ENCODE data around the gene FAM184B.
"Not testable (repeated sequence)": the region's sequence is repeated elsewhere in the genome, so short reads cannot be mapped to it uniquely, and the experiment has no call there.

The FAM184B gene

DNA sequence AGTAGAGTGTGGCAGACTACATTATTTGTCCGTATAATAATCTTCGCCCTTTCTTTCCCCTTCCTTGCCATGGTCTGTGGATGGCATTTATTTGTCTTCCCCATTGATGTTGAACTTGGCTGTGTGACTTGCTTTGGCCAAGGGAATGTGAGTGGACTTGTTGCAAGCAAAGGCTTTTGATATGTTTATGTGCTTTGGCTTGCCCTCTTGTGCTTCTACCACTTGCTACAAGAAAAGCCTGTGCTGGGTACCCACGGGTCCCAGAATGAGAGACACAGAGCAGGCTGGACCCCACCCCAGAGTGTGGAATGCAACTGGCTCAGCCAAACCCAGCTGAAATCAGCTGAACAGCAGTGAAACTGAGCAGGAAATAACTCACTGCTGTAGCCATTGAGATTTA lies 63.0 kb downstream of the FAM184B start:
- Mint-ChIP-seq H3K27me3 (peaks cover 11% of the 10 kb centered on the region), H3K36me3 (no peaks in the 10 kb centered on the region), H3K4me3 (no peak overlapping the region)

DNA sequence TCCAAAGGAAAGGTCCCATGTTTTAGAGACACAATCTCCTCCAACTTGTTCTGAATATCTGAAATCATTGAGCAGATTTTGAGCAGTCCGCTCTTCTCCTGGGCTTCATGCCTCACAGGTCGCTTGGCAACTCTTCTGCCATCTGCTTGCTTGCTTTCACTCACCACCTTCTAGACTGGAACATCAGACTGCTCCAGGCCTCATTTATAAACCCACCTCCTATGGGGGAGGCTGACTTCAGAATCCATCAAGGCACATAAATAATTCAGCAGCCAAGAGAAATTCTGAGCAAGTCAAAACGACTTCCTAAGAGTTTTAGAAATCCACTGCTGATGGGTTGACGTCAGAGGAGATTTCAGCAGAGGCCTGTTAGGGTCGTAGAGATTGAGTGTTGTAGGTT lies 64.1 kb downstream of the FAM184B start:
- H3K36me3 Mint-ChIP-seq, result no peaks in the 10 kb centered on the region
- DNase-seq (ENCODE audit: low spot score in 2 of 2) (no peak), ATAC-seq (ENCODE audit: low read depth) (no peak)
- H3K27me3 Mint-ChIP-seq, result peaks cover 11% of the 10 kb centered on the region
- no peak overlapping the region for H3K27ac Mint-ChIP-seq
- no peaks in the 10 kb centered on the region for H3K9me3 Mint-ChIP-seq
- no peak overlapping the region for H3K4me3 Mint-ChIP-seq
- no peaks in the 10 kb centered on the region for H3K4me1 Mint-ChIP-seq

More for the DNA sequence above, 63.0 kb downstream of the FAM184B start:
- Mint-ChIP-seq H3K4me1 (no peaks in the 10 kb centered on the region), H3K27ac (no peak overlapping the region), H3K9me3 (no peaks in the 10 kb centered on the region)
- ATAC-seq (ENCODE audit: low read depth), result no peak
- DNase-seq (ENCODE audit: low spot score in 2 of 2), result no peak

- Mint-ChIP-seq H3K4me1 (no peaks in the 10 kb centered on the region), H3K27ac (no peak overlapping the region), H3K27me3 (peaks cover 13% of the 10 kb centered on the region), H3K36me3 (no peaks in the 10 kb centered on the region), H3K4me3 (no peak overlapping the region), H3K9me3 (no peaks in the 10 kb centered on the region)
- ATAC-seq (ENCODE audit: low read depth) (no peak), DNase-seq (ENCODE audit: low spot score in 2 of 2) (no peak)
Measured at GRCh38 chr4:17715511-17715910, 65.9 kb downstream of the FAM184B start.

- no peaks in the 10 kb centered on the region for H3K36me3 Mint-ChIP-seq
- no peaks in the 10 kb centered on the region for H3K9me3 Mint-ChIP-seq
- ATAC-seq (ENCODE audit: low read depth) (no peak), DNase-seq (ENCODE audit: low spot score in 2 of 2) (no peak)
- H3K27ac Mint-ChIP-seq, result no peak overlapping the region
- no peaks in the 10 kb centered on the region for H3K4me1 Mint-ChIP-seq
- H3K27me3 Mint-ChIP-seq, result peaks cover 12% of the 10 kb centered on the region
- H3K4me3 Mint-ChIP-seq, result no peak overlapping the region
Measured at GRCh38 chr4:17713779-17714178, 67.6 kb downstream of the FAM184B start.

DNA sequence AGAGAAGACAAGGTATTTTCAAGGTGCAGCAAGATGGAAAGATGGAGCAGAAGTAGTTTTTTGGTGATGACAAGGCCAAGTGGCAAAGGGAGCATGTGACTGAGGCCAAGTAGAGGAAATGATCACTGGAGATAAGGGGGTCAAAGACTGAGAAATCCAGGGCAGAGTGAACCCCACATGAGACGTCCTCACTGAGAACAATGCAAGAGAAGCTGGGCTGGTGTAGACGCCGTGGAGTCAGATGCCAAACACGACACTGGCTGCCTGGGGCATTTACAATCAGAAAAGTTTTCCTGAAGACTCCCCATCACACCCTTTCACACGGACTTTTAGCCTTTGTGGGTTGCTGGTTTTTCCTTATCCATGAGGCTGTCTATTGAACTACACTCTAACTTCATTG lies 69.3 kb downstream of the FAM184B start:
- Mint-ChIP-seq H3K9me3 (no peaks in the 10 kb centered on the region), H3K27ac (no peak overlapping the region), H3K4me1 (no peaks in the 10 kb centered on the region), H3K4me3 (no peak overlapping the region), H3K36me3 (no peaks in the 10 kb centered on the region), H3K27me3 (peaks cover 7% of the 10 kb centered on the region)
- ATAC-seq (ENCODE audit: low read depth), result no peak
- no peak for DNase-seq (ENCODE audit: low spot score in 2 of 2)

GRCh38 chr4:17711206-17711605 lies 70.2 kb downstream of the FAM184B start:
- ATAC-seq (ENCODE audit: low read depth); H3K4me3 Mint-ChIP-seq; H3K9me3 Mint-ChIP-seq; H3K27ac Mint-ChIP-seq; H3K27me3 Mint-ChIP-seq; DNase-seq (ENCODE audit: low spot score in 2 of 2); H3K4me1 Mint-ChIP-seq; H3K36me3 Mint-ChIP-seq: not testable (repeated sequence)

- ATAC-seq (ENCODE audit: low read depth), result no peak
- Mint-ChIP-seq H3K4me3 (no peak overlapping the region), H3K27ac (no peak overlapping the region)
Measured at GRCh38 chr4:17709763-17710068, 71.7 kb downstream of the FAM184B start.

DNA sequence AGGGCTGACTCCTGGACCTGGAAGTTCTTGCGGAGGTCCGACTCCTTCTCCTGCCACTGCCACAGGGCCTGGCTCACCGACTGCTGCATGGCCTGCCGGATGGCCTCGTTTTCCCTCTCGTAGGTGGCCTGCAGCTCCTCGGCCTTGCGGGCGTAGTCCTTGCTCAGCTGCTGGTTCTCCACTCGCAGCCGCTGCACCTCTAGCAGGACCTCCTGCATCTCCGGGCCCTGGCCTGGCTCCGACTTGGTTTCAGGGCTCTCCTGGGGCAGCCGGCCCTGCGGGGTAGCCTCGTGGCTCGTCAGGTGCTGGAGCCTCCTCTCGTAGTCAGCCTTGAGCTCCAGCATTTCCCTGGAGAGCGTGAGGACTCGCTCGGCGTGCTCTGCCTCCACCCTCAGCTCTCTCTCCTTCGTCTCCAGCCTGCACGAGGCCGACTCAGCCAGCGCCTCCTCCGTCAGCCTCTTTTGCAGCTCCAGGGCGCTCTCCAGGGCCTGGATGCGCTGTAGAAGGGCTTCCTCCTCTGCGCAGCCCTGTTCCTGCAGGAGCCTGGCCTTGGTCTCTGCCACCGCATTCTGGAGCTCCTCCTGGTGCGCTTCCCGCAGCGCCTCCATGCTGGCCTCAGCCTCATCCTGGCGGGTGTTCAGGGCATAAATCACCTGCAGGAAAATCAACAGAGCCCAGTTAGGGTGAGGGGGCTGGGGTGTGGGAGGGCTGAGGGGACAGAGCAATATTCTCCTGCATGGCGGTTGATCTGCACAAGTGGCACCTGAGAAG lies 72.2 kb downstream of the FAM184B start:
- no peak overlapping the region for H3K27ac Mint-ChIP-seq
- DNase-seq (ENCODE audit: low spot score in 2 of 2), result no peak
- H3K9me3 Mint-ChIP-seq, result no peaks in the 10 kb centered on the region
- no peaks in the 10 kb centered on the region for H3K36me3 Mint-ChIP-seq
- no peaks in the 10 kb centered on the region for H3K4me1 Mint-ChIP-seq
- no peak overlapping the region for H3K4me3 Mint-ChIP-seq
- ATAC-seq (ENCODE audit: low read depth), result no peak
- peaks cover 7% of the 10 kb centered on the region for H3K27me3 Mint-ChIP-seq

More at GRCh38 chr4:17709763-17710068, 71.7 kb downstream of the FAM184B start:
- Mint-ChIP-seq H3K36me3 (no peaks in the 10 kb centered on the region), H3K9me3 (no peaks in the 10 kb centered on the region), H3K27me3 (peaks cover 7% of the 10 kb centered on the region), H3K4me1 (no peaks in the 10 kb centered on the region)
- no peak for DNase-seq (ENCODE audit: low spot score in 2 of 2)

GRCh38 chr4:17707671-17708070 lies 73.8 kb downstream of the FAM184B start:
- H3K4me1 Mint-ChIP-seq, result no peaks in the 10 kb centered on the region
- H3K9me3 Mint-ChIP-seq, result no peaks in the 10 kb centered on the region
- DNase-seq (ENCODE audit: low spot score in 2 of 2) (no peak), ATAC-seq (ENCODE audit: low read depth) (no peak)
- no peak overlapping the region for H3K27ac Mint-ChIP-seq
- H3K4me3 Mint-ChIP-seq, result no peak overlapping the region
- peaks cover 7% of the 10 kb centered on the region for H3K27me3 Mint-ChIP-seq
- no peaks in the 10 kb centered on the region for H3K36me3 Mint-ChIP-seq

GRCh38 chr4:17705107-17705506 lies 76.3 kb downstream of the FAM184B start:
- no peak overlapping the region for H3K27ac Mint-ChIP-seq
- ATAC-seq (ENCODE audit: low read depth), result no peak
- no peaks in the 10 kb centered on the region for H3K36me3 Mint-ChIP-seq
- H3K4me3 Mint-ChIP-seq, result no peak overlapping the region
- DNase-seq (ENCODE audit: low spot score in 2 of 2), result no peak
- H3K9me3 Mint-ChIP-seq, result no peaks in the 10 kb centered on the region
- H3K4me1 Mint-ChIP-seq, result no peaks in the 10 kb centered on the region
- peaks cover 5% of the 10 kb centered on the region for H3K27me3 Mint-ChIP-seq

DNA sequence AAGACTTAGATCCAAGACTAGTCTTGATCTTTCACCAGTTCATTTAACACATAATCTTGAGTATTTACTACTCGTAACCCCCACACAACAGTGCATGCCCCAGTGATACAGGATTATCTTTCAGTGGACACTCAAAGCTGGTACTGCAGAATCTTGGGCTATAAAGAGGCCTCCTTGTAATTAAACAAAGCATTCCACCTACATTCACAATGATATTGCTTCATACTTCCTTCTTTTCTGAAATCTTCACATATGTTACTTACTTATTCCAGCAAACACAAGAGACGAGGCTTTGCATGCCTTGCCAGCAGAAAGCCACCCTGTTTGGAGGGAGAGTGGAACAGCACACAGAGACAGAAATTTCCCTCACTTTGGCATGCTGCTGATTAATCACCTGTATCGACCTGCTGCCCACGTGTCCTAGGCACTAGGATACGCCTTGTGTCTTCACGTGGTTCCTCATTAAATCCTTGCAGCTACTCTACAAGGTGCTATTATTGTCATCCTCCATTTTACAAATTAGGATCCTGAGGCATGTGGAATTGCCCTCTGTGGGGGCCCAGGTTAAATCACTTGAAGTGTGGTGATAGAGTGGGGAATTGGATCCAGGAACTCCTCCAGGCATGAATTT lies 77.3 kb downstream of the FAM184B start:
- Mint-ChIP-seq H3K27me3 (peaks cover 5% of the 10 kb centered on the region), H3K4me3 (no peak overlapping the region), H3K9me3 (peaks cover 5% of the 10 kb centered on the region), H3K36me3 (peaks cover 3% of the 10 kb centered on the region), H3K4me1 (no peaks in the 10 kb centered on the region), H3K27ac (no peak overlapping the region)
- ATAC-seq (ENCODE audit: low read depth), result no peak
- no peak for DNase-seq (ENCODE audit: low spot score in 2 of 2)

DNA sequence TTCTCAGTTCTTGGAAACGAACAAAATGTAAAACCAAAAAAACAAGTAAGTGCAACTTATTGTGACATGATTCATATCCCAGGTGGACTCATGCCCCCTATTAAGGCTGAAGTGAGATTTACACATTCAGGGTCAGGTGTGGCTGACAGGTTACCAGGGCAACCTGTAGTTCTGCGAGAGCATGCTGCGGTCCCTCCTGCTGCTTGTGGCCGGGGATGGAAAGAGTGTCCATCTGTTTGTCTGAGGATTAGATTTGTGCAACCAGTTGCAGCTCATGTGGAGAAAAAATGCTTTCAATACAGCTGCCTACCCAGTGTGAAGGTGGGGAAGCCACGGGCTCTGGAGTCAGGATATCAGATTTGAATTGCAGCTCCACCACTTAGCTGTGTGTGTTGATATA lies 78.8 kb downstream of the FAM184B start:
- H3K36me3 Mint-ChIP-seq, result peaks cover 3% of the 10 kb centered on the region
- H3K9me3 Mint-ChIP-seq, result peaks cover 7% of the 10 kb centered on the region
- no peak for DNase-seq (ENCODE audit: low spot score in 2 of 2)
- H3K4me3 Mint-ChIP-seq, result no peak overlapping the region
- H3K27ac Mint-ChIP-seq, result no peak overlapping the region
- ATAC-seq (ENCODE audit: low read depth), result no peak
- no peaks in the 10 kb centered on the region for H3K4me1 Mint-ChIP-seq
- H3K27me3 Mint-ChIP-seq, result peaks cover 5% of the 10 kb centered on the region

- Mint-ChIP-seq H3K9me3 (peaks cover 7% of the 10 kb centered on the region), H3K4me1 (no peaks in the 10 kb centered on the region), H3K4me3 (no peak overlapping the region), H3K27ac (no peak overlapping the region), H3K27me3 (peaks cover 5% of the 10 kb centered on the region), H3K36me3 (peaks cover 3% of the 10 kb centered on the region)
- ATAC-seq (ENCODE audit: low read depth), result no peak
- DNase-seq (ENCODE audit: low spot score in 2 of 2), result no peak
Measured at GRCh38 chr4:17701882-17702281, 79.5 kb downstream of the FAM184B start.

- peaks cover 9% of the 10 kb centered on the region for H3K9me3 Mint-ChIP-seq
- no peak overlapping the region for H3K27ac Mint-ChIP-seq
- no peaks in the 10 kb centered on the region for H3K4me1 Mint-ChIP-seq
- no peak overlapping the region for H3K4me3 Mint-ChIP-seq
- peaks cover 5% of the 10 kb centered on the region for H3K27me3 Mint-ChIP-seq
- DNase-seq (ENCODE audit: low spot score in 2 of 2), result no peak
- peaks cover 3% of the 10 kb centered on the region for H3K36me3 Mint-ChIP-seq
- ATAC-seq (ENCODE audit: low read depth), result no peak
Measured at GRCh38 chr4:17701138-17701839, 80.1 kb downstream of the FAM184B start.
